ENCODE results near the gene ABCA1.

ABCA1 gene

DNA sequence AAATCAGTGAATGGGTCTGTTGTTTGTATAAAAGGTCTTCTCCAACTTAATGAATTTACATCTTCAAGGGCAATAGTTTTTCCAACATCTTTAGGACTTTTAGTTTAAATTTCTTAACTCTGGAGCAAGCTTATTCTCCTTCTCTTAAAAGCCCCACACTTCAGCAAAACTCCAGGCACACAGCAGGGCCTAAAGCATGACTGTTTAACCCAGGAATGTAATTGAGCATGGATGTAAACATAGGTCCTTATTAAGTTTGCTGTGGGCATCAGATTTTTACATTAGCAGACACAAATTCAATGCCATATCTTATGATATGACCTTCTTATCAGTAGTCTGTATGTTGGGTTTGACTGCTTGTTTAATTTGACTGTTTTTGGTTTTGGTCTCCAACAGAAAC is 78.9 kb downstream of the ABCA1 start:
- no peak overlapping the region for H3K27ac ChIP-seq (ENCODE audit: low read length)
- no peaks in the 10 kb centered on the region for H4K20me1 ChIP-seq (ENCODE audit: insufficient read depth, low read length)
- no peaks in the 10 kb centered on the region for H3K4me1 ChIP-seq (ENCODE audit: insufficient read depth, low read length)
- no peak overlapping the region for H3K4me3 ChIP-seq (ENCODE audit: low read depth in 1 of 2, low read length in 2 of 2)
- DNase-seq = no peak
- TF ChIP-seq, protein P1, sequence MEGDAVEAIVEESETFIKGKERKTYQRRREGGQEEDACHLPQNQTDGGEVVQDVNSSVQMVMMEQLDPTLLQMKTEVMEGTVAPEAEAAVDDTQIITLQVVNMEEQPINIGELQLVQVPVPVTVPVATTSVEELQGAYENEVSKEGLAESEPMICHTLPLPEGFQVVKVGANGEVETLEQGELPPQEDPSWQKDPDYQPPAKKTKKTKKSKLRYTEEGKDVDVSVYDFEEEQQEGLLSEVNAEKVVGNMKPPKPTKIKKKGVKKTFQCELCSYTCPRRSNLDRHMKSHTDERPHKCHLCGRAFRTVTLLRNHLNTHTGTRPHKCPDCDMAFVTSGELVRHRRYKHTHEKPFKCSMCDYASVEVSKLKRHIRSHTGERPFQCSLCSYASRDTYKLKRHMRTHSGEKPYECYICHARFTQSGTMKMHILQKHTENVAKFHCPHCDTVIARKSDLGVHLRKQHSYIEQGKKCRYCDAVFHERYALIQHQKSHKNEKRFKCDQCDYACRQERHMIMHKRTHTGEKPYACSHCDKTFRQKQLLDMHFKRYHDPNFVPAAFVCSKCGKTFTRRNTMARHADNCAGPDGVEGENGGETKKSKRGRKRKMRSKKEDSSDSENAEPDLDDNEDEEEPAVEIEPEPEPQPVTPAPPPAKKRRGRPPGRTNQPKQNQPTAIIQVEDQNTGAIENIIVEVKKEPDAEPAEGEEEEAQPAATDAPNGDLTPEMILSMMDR (IDR thresholded peaks at IDR 0.05; ENCODE audit: borderline replicate concordance, extremely low read depth, low read length, poor library complexity, severe bottlenecking) = no peak
- no peak for TF ChIP-seq EZH2 (IDR thresholded peaks at IDR 0.05; ENCODE audit: borderline replicate concordance, low read depth, low read length, severe bottlenecking)
- no peaks in the 10 kb centered on the region for H3K9me3 ChIP-seq (ENCODE audit: insufficient read depth, low read length, severe bottlenecking)
- no peaks in the 10 kb centered on the region for H3K36me3 ChIP-seq (ENCODE audit: insufficient read depth, low read length)
- no peak overlapping the region for H3K9ac ChIP-seq (ENCODE audit: low read depth, low read length)
- no peaks in the 10 kb centered on the region for H3K27me3 ChIP-seq (ENCODE audit: insufficient read depth, low read length, poor library complexity)
- no peak overlapping the region for H2AFZ ChIP-seq (ENCODE audit: low read depth, low read length)
- ATAC-seq (ENCODE audit: insufficient read depth, low read depth) = no peak
- H3K79me2 ChIP-seq (ENCODE audit: insufficient read depth, low read length) = no peaks in the 10 kb centered on the region
- no peak overlapping the region for H3K4me2 ChIP-seq (ENCODE audit: insufficient read depth, low read length)

DNA sequence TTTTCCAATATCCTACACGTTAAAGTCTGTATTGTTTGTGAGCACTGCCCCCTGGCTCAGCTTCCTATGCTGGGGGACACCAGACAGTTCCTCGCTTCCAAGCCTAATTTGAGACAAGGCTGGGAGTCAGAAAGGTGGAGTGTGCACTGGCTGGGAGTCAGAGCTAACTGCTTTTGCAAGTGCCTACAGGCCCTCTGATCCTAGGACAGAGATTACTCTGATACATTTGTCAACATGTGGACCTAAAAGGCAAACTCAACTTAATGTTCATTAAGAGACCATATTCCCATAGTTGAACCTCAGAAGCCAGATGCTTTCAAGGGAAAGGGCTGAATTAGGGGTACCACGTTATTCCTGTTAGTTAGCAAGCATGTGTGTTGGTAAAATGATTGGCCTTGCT is 83.2 kb downstream of the ABCA1 start:
- Histone ChIP-seq H2AFZ (ENCODE audit: low read depth, low read length) (no peak overlapping the region), H3K4me3 (ENCODE audit: low read depth in 1 of 2, low read length in 2 of 2) (no peak overlapping the region), H4K20me1 (ENCODE audit: insufficient read depth, low read length) (no peaks in the 10 kb centered on the region), H3K27ac (ENCODE audit: low read length) (no peak overlapping the region), H3K4me2 (ENCODE audit: insufficient read depth, low read length) (no peak overlapping the region), H3K9me3 (ENCODE audit: insufficient read depth, low read length, severe bottlenecking) (no peaks in the 10 kb centered on the region), H3K27me3 (ENCODE audit: insufficient read depth, low read length, poor library complexity) (no peaks in the 10 kb centered on the region), H3K9ac (ENCODE audit: low read depth, low read length) (no peak overlapping the region), H3K36me3 (ENCODE audit: insufficient read depth, low read length) (no peaks in the 10 kb centered on the region), H3K4me1 (ENCODE audit: insufficient read depth, low read length) (no peaks in the 10 kb centered on the region), H3K79me2 (ENCODE audit: insufficient read depth, low read length) (no peaks in the 10 kb centered on the region)
- ATAC-seq (ENCODE audit: insufficient read depth, low read depth) (no peak), DNase-seq (no peak)
- TF ChIP-seq EZH2 (IDR thresholded peaks at IDR 0.05; ENCODE audit: borderline replicate concordance, low read depth, low read length, severe bottlenecking) = no peak
- TF ChIP-seq, protein P1 (IDR thresholded peaks at IDR 0.05; ENCODE audit: borderline replicate concordance, extremely low read depth, low read length, poor library complexity, severe bottlenecking) = no peak

DNA sequence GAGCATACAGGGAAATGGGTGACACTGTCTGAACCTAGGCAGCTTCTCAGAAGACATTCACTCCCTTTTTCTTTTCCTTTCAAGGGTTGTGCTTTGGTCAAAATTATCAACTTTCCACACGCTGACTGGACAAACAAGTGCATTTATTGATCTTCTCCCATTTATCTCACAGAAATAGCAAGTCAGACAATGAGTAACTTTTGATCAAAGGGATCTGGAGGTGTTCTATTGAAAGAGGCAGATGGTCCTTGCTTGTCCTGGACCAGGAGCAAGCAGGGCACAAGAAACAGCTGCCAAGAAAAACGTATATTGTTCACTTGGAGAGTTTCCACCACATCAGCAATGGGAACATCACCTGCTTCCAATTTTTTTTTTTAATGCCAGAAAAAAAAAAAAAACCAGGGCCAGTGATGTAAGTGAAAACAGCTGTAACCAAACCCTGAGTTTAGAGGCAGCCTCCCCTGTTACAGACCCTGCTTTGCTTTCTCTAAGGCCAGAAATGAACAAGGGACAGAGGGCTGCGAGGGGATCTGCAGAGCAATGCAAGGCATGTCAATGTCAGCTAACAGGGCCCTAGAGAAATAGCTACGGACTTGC is 84.2 kb downstream of the ABCA1 start:
- no peak for ATAC-seq (ENCODE audit: insufficient read depth, low read depth)
- Histone ChIP-seq H4K20me1 (ENCODE audit: insufficient read depth, low read length) (no peaks in the 10 kb centered on the region), H3K9ac (ENCODE audit: low read depth, low read length) (no peak overlapping the region), H3K27me3 (ENCODE audit: insufficient read depth, low read length, poor library complexity) (no peaks in the 10 kb centered on the region), H3K27ac (ENCODE audit: low read length) (no peak overlapping the region), H3K4me1 (ENCODE audit: insufficient read depth, low read length) (no peaks in the 10 kb centered on the region), H3K9me3 (ENCODE audit: insufficient read depth, low read length, severe bottlenecking) (no peaks in the 10 kb centered on the region), H3K79me2 (ENCODE audit: insufficient read depth, low read length) (no peaks in the 10 kb centered on the region), H3K36me3 (ENCODE audit: insufficient read depth, low read length) (no peaks in the 10 kb centered on the region), H3K4me2 (ENCODE audit: insufficient read depth, low read length) (no peak overlapping the region), H2AFZ (ENCODE audit: low read depth, low read length) (no peak overlapping the region), H3K4me3 (ENCODE audit: low read depth in 1 of 2, low read length in 2 of 2) (no peak overlapping the region)
- DNase-seq = no peak
- TF ChIP-seq, protein P1 (IDR thresholded peaks at IDR 0.05; ENCODE audit: borderline replicate concordance, extremely low read depth, low read length, poor library complexity, severe bottlenecking) = no peak
- TF ChIP-seq EZH2 (IDR thresholded peaks at IDR 0.05; ENCODE audit: borderline replicate concordance, low read depth, low read length, severe bottlenecking) = no peak

Data from DND-41 (cell line).